HT-29 (cell line): ENCODE measurements around the gene VWC2L. TPM values are rescaled to one million over a fixed set of nuclear protein-coding genes. Genes with fewer than 3 reads are reported as not detected.

Source experiments
- DNase-seq: peaks from one replicate; pipeline ENCODE4 v3.0.0-alpha.2; 2015; ENCODE audit warnings: low spot score
- total RNA-seq: library from RNA; depleted of rRNA; stranded (reverse); fragments of >200 nt; shearing (Covaris generic); gene quantifications from 2 replicates; pipeline ENCODE4 v1.2.3, GENCODE V29; 2014

Gene VWC2L
- total RNA-seq, 1 experiment from 2014 or later: not detected

DNA sequence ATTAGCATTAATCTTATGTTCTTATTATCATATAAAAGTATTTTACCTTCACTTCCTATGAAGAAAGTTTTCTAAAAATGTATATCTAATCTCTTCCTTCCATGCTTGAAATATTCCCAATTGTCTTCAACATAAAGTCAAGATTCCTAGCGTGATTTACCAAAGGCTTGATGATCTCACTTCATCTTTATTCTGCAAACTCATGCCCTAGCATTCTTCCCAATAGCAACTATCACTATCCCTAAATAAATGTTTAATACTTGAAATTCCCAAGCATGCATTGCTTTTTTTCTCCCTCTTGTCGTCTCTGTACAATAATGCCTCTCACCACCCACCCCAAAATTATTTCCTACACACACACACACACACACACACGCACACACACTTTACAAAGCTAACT lies 125.8 kb downstream of the VWC2L start:
- DNase-seq: no peak

DNA sequence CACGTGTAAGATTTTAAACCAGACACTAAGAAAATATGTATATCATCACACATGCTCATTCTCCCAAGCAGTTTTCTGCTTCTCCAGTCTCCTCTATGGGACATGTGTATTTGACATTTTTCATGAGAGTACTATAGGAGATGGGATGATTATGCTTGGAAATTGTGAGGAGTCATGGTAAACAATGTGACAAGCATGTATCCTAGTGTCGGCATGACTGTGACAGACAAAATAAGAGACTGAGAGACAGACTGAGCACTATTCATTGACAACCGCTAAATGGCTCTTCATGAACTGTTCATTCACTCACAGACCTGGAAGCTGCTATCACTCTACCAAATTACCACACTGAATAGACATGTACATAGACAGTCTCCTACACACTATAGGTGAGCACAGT lies 127.1 kb downstream of the VWC2L start:
- no peak for DNase-seq

DNA sequence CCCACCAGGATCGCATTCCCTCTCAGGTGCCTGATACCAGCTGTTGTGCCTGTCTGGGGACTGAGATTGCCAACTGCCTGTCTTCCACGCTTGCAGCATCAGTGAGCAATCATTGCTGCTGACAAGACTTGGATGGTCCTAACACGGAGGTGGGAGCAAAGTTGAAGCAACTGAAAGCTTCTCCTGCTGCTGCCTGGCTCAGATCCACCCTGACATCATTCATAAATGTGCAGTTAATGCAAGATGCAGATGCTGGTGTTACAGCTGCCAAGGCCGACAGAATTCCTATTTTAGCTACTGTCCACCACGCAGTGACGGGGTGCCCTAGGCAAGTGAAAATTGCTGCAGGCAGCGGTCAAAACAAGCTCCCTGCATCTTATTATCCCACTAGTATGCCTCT lies 131.4 kb downstream of the VWC2L start:
- DNase-seq: no peak

DNA sequence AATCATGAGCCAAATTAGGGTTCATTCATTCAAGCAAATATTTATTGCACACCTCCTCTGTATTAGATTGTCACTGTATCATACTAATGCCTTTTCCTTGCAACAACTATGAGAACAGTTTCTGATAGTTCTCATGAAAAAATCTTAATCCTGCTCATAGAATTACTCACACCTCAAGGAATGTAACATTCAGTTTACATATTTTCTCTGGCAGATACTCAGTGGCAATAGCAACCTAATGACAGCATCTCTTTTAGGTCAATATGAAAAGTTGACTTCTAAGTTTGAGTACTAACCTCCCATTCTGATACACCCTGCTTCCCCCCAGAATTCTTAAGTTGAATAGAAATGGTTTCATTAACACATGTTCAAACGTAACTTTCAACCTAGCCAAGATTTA lies 132.0 kb downstream of the VWC2L start:
- no peak for DNase-seq

DNA sequence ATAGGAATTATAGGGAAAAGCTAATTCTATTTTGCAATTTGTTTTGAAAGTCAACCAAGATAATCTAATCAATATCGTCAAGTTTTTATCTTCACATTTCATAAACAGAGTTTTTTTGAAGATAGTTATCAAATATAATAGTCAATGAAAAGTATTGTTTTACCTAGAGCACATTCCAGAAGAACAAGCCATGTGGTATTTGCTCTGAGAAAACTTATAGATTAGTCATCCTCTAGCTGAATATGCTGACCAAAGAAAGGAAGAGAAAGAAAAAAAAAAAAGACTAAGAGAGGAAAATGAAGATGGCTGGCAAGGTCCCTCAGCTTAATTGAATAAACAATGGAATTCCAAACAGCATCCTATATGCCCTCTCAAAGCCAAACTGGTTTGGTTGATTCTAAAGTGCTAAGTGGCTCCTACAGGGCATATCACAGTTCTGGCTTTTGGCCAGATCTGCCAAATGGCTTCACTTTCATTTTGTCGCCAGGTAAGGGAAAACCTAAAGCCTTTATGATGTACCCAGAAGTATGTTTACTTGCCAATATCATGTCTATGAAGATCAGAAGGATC lies 132.6 kb downstream of the VWC2L start:
- peak; percentile 22 for DNase-seq

DNA sequence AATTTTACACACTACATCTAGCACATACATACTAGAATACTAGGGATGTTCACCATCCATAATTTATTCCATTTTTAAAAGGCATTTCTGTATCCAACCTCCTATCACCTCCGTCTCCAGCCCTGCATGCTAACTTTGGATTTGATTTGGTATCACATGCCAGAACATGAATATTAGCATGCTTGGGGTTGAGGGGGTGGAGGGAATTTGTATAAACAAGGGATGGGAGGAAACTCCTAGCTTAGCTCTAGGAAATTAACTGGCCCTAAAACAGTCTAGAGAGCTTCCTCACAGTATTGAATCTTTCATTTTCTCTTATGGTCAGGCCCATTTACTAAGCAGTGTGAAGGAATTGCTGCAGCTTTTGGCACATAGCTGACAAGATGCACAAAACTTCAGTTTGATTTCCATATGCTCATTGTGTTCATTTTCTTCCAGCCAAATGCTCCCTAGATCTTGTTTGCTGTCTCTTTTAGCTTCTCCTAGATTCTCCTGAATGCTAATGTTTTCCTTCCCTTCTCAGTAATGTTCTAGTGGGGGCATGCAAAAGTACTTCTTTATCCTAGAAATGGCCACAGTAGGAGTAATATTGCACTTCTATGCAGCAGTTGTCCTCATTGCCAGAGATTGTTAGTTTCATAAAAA lies 135.2 kb downstream of the VWC2L start:
- DNase-seq: no peak

DNA sequence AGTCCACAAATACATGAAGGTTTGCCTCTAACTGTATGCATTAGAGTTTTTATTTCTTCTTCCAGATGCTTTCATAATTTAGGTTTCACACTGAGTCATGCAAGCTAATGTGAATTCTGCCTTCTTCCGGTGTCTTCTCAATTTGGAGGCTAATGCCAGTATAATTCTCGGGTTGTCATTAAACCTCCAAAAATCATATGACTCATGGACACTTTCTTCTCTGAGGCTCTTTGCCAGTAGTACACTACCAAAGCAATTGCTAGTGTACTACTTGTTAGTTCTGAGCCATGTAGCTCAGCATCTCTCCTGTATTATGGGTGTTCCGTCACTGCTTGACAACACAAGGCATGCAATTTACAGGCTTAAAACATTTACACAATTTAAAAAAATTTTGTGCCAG lies 137.1 kb downstream of the VWC2L start:
- DNase-seq: no peak

DNA sequence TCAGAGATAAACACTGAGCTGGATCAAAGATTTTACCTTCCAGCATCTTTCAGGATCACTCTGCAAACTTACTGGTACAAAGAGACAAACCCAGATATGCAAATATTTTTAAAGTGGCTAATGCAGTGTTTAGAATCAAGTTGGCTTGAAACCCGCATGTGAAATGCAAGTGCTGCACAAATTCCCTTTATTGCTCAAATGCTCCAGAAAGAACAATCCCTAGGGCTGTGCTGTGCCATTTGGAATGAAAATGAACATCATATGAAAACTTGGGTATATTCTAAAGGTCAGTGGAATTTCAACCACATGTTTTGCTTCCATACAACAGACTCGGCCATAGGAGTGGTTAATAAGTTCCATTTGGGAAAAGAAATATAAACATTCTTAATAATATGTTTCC lies 139.1 kb downstream of the VWC2L start:
- no peak for DNase-seq

DNA sequence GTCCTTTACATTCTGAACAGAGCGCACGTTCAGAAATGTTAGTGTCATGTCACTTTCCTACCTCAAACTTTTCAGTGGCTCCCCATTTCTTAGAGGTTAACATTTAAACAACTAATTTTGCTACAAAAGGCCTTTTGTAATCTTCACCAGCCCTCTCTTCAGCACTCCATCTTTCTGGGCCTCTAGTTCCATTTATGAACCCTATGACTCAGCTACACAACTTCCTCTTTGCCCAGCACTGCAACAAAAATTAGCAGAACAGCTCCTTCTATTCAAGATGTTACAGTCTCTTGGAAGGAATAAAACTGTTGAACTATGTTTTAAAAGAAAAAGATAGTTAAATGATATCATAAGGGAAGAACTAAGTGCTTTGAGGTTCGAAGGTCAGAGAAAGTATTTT lies 139.9 kb downstream of the VWC2L start:
- no peak for DNase-seq

DNA sequence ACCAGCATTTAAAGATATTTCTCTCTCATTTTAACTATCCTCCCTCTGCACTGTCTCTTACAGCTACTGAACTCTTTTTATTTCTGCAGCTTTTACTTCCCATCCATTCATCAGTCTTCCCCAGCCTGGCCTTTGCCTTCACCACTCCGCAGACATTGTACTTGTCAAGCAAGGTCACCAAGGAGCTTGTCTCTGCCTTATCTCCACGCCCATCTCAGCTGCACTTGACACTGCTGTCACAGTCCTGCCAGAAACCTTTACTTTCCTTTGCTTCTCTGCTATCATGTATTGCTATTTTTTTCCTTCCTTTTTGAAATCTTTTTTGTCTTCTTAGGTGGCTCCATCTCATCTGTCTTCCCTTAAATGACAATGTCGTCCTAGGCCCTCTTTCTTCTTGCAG lies 147.0 kb downstream of the VWC2L start:
- DNase-seq: no peak

DNA sequence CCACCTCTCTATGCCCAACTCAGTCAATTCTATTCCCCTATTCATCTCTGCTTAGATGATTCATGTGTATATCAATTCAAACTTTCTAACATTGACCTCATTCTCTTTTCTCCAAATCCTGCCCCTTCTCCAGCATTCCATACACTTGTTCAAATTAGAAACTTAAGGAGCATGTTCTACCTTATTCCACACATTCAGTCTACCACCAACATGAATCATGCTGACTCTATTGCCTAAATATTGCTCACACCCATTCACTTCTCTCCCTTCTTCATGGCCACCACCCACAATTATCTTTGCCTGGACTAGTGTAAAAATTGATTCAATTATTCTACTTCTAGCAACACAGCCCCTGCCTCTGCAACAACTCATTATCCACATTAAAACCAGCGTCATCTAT lies 147.5 kb downstream of the VWC2L start:
- no peak for DNase-seq

DNA sequence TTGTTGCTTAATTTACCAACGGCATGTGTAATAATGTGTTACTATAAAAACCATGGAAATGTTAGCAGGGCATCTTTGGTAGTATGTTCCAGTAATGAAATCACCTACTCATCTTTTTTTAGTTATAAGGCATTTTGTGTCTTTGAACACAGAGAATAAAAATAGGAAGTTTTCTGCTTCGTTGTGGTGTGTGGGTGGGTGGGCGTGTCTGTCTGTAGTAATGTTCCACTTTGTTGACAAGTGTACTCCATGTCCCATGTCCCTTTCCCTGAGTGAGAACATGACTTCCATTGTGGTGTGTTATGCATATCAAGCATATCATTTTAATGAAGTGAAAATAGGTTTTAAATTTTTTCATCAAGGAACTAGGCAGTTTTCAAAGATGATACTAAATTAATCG lies 149.3 kb downstream of the VWC2L start:
- DNase-seq: no peak

DNA sequence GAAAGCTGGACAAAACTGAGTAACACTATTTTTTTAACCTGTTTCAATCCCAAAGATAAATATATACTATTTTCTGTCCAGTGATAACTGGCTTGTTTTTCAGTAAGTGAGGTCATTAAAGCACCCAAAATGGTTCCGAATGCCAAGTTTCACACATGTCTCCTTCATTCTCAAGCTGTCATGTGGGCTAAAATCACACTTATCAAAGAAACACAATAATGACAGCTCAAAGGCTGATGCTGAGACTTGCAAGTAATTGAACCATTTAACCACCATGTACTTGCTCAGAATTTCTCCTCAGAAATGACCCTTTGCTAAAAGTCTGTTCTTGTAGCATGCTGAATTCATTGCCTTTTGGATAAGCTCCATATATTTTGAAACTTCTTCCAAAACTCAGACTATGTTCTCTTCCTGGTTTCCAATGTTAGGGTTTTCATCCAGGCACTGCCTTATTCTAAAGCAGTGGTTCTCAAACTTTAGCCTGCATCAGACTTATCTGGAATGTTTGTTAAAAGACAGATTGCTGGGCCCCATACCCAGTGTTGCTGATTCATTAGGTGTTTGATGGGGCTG lies 149.8 kb downstream of the VWC2L start:
- DNase-seq: no peak

DNA sequence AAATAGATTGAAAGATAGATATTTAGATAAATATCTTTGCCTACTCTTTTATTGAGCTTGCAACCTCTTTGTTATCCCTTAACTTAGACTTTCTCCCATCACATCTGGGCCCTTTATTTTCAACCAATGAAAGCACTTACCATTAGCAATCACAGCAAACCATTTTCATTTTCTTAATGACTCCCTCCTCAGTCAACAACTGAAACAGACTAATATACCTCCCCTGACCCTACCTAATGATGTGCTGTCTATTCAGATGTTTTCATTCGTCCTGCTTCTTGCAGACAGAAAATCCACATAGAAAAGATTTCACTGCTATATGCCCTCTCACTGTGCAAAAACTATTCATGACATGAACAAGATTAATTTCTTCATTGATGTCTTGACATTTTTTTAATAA lies 154.4 kb downstream of the VWC2L start:
- DNase-seq: no peak

DNA sequence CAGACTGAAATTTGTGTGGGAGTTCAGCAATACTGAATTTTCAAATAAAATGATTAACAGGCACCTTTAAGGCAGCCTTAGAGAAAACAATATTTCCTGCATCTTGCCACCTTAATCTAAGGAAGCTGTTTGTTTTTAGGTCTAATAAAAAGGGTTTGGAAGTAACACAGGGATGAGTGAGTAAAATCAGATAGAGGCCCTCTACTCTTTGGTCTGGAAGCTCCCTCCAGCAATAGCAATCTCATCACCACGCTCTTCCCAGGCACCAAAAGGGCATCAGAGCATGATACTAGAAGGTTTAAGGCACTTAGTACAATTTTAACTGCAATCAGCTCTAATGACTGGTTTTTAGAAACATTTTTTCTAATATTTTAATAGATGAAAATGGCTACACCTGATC lies 155.6 kb downstream of the VWC2L start:
- no peak for DNase-seq

DNA sequence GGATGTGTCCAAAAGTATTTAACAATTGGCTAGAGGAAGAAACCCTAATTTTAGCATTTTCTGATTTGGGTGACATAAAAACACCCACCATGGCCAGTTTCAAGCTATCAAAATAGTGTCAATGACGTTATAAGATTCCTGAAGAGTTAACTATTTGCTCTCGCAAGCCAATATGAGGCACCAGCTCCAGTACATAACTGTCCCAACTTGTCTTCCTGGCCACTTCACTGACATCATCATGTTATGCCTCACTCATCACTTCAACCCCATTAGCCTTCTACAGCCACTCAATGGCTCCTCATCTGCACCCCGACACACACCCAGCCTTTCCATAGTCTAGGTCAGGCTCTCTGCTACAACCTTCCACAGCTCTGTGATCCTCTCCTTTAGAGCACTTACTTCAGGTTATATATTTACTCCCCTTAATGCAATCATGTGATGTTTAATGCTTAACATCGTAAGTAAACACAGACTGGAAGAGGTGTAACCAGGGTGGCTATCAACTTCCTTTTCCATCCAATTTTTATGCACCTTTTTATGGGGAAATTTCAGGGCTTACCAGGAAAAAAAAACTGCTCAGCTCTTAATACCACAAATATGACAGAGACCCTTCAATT lies 158.7 kb downstream of the VWC2L start:
- DNase-seq: no peak

DNA sequence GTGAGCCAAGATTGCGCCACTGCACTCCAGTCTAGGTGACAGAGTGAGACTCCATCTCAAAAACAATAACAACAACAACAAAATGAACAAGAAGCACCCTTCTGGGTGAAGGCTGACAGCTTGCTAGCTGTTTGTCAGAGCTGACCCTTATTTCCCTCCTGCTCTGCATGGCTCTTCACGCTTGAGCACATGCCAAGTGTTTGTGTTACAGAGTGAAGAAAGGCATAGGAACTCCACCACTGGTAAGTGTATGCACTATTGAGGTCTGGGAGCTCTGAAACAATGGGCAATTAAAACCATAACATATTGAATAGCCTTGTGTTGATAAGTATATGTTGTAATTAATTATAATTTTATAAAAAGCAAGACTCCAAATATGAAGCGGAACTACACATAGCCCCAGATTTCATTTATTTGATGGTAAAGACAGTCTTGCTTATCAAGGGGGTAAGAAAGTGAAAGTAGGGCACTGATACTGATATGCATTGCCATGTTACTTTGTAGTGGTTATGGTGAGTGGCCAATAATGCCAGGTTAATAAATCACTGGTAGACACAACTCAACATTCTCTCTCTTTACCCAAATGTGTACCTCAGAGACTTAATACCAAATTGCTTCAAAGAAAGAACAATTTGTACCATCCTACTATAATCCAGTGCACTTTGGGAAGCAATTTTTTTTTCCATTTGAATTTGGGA lies 163.4 kb downstream of the VWC2L start:
- no peak for DNase-seq

DNA sequence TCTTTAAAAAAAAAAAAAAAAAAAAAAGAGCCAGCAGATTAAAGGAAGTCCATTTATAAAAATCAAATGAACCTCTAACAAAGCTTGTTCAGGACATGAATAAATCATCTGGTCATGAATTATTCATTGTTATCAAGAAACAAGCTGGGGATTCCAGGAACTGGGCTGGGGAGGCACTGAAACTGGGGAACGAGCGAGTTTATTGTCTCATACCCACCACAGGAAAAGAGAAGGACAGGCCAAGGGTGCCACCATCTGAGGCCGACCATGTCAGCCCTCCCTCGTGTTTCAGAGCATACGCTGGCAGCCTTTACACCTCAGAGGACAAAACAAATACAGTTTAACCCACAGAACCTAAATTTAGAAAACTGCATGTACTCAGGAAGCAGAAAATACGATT lies 164.2 kb downstream of the VWC2L start:
- no peak for DNase-seq

DNA sequence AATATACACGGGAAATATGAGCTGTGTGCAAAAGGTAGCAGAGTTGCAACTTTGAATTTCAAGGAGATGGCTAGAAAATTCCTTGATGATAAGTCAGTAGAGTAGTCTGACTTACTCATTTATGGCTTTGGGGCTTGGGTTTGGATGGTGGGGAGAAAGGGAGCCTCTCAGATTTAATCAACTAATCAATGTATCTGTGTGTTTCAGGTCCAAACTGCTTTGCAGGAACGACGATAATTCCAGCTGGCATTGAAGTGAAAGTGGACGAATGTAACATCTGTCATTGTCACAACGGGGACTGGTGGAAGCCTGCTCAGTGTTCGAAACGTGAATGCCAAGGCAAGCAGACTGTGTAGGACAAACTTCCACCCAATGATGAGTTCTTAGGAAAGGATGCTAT lies 164.6 kb downstream of the VWC2L start:
- DNase-seq: no peak

DNA sequence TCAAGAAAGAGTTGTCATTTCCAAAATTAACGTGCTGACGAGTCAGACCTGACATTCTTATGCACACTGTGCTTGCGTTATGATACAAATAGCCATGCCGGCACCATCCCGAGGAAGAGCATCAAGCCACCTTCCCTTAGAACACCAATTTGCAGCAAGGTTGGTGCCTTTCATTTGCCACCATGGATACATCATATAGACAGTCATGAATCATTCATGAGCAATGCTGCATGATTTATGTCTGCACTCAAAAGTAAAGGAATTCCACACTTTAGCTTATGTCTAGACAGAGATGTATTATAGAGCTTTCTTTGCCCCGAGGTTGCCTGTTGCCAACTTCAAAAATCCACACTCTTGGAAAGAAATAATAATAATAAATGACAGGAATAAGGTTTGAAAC lies 166.9 kb downstream of the VWC2L start:
- DNase-seq: no peak

DNA sequence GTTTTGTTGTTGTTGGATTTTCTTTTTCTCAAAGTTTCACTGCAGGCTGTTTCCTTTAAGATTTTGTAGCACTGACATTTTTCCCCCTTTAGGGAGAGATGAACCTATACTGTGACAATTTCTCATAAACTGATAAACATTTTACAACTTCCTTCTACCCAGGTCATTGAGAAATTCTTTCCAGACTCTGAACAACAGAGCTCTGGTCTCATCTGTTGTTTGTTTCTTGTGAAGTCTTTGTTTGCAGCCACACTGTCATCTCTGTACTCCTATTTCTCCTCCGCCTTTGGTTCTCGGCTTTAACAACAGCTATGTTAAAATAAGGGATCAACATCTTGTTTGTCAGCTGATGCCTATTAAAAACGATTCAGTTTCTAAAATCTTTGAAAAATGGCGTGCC lies 167.6 kb downstream of the VWC2L start:
- no peak for DNase-seq

DNA sequence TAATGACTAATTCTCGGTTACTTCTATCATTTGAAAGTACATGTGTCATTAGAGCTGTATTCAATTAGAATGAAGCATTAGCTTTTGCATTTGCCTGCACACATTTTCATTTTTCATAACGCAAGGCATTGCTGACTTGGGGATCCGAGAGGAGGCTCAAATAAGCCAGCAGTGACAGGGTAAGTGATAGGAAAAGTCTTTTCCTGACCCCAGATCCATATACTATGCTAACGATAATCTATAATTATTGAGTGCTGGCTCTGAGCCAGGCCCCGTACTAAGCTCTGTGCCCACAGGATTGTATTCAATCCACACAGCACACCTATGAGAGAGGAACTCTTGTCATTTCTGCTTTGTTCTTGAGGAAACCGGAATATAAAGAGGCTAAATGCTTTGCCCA lies 168.2 kb downstream of the VWC2L start:
- no peak for DNase-seq

DNA sequence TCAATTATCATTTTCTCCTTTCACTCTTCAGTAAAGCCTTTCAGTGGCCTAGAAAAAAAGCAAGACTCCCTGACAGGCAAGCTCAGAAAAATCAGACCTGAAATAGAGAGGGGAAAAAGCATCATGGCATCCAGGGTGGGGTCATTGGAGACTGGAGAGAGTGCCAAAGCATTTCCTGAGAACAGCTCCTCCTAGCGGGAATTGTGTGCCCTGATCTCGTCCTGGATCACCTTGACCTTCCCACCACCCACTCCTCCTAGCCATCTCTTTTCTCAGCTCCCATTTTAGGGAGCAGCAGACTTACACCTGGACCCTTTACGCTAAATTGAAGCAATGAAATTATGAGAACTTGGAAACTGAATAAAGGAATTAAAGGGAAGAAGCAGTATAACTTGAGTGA lies 176.6 kb downstream of the VWC2L start:
- peak; percentile 38 for DNase-seq
